Keratinocyte (primary cell): ENCODE data around the gene TMOD1.

ENCODE experiments used
- EZH2 ChIP-seq: IDR thresholded peaks from one replicate; pipeline ENCODE4 v1.6.1; 2012; ENCODE audit warnings: inconsistent platforms, mild to moderate bottlenecking, low read length, moderate library complexity
- TF ChIP-seq, protein P1 (sequence below), 3 experiments: IDR thresholded peaks in 1 of 3; conservative IDR thresholded peaks in 1 of 3; optimal IDR thresholded peaks in 1 of 3; 2 replicates in 2 of 3; 3 replicates in 1 of 3; pipeline versions ENCODE3 to v1.5.1; 2011; ENCODE audit warnings: low read length in 3 of 3, mild to moderate bottlenecking in 3 of 3, moderate library complexity in 2 of 3, control low read depth in 1 of 3, inconsistent platforms in 1 of 3; ENCODE audit not compliant: insufficient read depth in 2 of 3; ENCODE audit errors: extremely low read depth in 1 of 3

DNA sequence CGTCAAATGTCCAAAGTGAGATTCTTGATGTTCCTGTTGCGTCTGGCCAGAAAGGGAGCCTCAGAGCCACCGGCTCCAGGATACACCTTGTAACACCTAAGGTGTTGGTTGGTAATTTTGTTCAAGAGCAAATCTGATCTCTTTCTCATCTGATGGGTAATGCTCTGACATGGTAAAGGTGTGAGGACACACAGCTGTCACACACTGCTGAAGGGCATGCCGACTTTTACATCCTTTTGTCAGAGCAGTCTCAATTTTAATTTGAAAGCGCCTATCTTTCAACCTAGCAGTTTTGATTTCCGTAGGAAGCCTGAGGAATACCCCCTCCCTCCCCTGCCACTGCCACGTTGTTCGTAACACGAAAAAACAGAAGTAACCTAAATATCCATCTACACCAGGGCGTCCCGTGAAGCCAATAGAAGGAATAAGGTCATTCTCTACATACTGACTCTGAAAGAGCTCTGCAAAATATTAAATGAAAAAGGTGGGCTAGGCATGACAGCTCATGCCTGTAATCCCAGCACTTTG lies 74.3 kb downstream of the TMOD1 start:
- TF ChIP-seq, protein P1, sequence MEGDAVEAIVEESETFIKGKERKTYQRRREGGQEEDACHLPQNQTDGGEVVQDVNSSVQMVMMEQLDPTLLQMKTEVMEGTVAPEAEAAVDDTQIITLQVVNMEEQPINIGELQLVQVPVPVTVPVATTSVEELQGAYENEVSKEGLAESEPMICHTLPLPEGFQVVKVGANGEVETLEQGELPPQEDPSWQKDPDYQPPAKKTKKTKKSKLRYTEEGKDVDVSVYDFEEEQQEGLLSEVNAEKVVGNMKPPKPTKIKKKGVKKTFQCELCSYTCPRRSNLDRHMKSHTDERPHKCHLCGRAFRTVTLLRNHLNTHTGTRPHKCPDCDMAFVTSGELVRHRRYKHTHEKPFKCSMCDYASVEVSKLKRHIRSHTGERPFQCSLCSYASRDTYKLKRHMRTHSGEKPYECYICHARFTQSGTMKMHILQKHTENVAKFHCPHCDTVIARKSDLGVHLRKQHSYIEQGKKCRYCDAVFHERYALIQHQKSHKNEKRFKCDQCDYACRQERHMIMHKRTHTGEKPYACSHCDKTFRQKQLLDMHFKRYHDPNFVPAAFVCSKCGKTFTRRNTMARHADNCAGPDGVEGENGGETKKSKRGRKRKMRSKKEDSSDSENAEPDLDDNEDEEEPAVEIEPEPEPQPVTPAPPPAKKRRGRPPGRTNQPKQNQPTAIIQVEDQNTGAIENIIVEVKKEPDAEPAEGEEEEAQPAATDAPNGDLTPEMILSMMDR (optimal IDR thresholded peaks at IDR 0.05 in 1 of 3, IDR thresholded peaks at IDR 0.05 in 1 of 3, conservative IDR thresholded peaks at IDR 0.05 in 1 of 3; ENCODE audit: extremely low read depth in 1 of 3, insufficient read depth in 2 of 3, low read length in 3 of 3): no peak
- no peak for TF ChIP-seq EZH2
